C4-2B (cell line): ENCODE measurements around the gene SLC38A9.

Experiments used
- ZFX ChIP-seq: fragments of 450-650 bp; IDR thresholded peaks from 2 replicates; pipeline ENCODE4 v1.6.1; 2017
- TF ChIP-seq, protein P1 (sequence below): fragments of 450-650 bp; conservative IDR thresholded peaks from 2 replicates; pipeline ENCODE4 v1.5.1; 2017; ENCODE audit warnings: mild to moderate bottlenecking

DNA sequence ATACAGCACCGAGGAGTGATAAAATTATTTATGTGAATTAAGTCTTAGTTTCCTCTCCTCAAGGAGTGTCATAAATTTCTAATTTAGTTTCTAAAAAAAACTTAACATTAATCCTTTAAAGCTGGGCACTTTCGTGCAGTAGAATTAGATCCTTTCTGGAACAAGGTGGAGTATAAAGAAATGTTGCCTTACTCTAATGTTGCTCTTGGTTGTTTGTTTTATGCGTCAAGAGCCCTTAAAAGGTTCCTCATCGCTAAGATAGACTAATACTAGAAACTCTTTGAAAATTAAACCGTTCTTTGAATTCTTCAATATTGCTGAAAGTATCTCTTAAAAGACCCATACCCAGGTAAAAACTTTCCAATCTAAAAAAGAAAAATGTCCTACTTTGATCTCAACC lies 93.8 kb downstream of the SLC38A9 start:
- TF ChIP-seq, protein P1, sequence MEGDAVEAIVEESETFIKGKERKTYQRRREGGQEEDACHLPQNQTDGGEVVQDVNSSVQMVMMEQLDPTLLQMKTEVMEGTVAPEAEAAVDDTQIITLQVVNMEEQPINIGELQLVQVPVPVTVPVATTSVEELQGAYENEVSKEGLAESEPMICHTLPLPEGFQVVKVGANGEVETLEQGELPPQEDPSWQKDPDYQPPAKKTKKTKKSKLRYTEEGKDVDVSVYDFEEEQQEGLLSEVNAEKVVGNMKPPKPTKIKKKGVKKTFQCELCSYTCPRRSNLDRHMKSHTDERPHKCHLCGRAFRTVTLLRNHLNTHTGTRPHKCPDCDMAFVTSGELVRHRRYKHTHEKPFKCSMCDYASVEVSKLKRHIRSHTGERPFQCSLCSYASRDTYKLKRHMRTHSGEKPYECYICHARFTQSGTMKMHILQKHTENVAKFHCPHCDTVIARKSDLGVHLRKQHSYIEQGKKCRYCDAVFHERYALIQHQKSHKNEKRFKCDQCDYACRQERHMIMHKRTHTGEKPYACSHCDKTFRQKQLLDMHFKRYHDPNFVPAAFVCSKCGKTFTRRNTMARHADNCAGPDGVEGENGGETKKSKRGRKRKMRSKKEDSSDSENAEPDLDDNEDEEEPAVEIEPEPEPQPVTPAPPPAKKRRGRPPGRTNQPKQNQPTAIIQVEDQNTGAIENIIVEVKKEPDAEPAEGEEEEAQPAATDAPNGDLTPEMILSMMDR: no peak
- no peak for TF ChIP-seq ZFX
